H1 (cell line): ENCODE measurements around the gene MAPKAPK5. TPM values are rescaled to one million over a fixed set of nuclear protein-coding genes. Genes with fewer than 3 reads are reported as not detected.
"Not testable (repeated sequence)": the region's sequence is repeated elsewhere in the genome, so short reads cannot be mapped to it uniquely, and the experiment has no call there.

Experiments used
- CTCF ChIA-PET: fragments of 300-600 bp; sonication (Branson Sonifier 250); formaldehyde crosslinking; loops from one replicate; lab custom pipeline; 2021; ENCODE audit not compliant: partially characterized antibody; lab: Charles Lee
- POLR2A ChIA-PET: fragments of 300-600 bp; sonication (Branson Sonifier 250); formaldehyde crosslinking; loops from one replicate; lab custom pipeline; 2021; ENCODE audit warnings: inconsistent platforms; ENCODE audit not compliant: partially characterized antibody; lab: Charles Lee
- DNase-seq, 2 experiments: peaks; one replicate each; pipeline versions ENCODE4 v3.0.0 to v3.0.0-alpha.2; 2010 to 2022; ENCODE audit warnings: low spot score in 2 of 2, low read depth in 1 of 2, mixed read lengths in 1 of 2
- FAIRE-seq: peaks from 2 replicates; lab custom pipeline; 2011; peaks lifted over from hg19 to GRCh38; lab: Jason Lieb, UNC
- H2AFZ ChIP-seq: 2 replicates; pipeline ENCODE4 v1.8.1; 2012; ENCODE audit warnings: low read length, inconsistent platforms
- H2AK5ac ChIP-seq: 2 replicates; pipeline ENCODE4 v1.6.1; 2013; ENCODE audit warnings: low read depth, low read length
- H2BK120ac ChIP-seq: replicated peaks from 2 replicates; pipeline ENCODE3; 2013; ENCODE audit warnings: low read depth, low read length, inconsistent platforms
- H2BK12ac ChIP-seq: 2 replicates; pipeline ENCODE4 v1.6.1; 2013; ENCODE audit warnings: low read depth, low read length
- H2BK15ac ChIP-seq: 2 replicates; pipeline ENCODE4 v1.6.1; 2013; ENCODE audit warnings: low read length
- H2BK20ac ChIP-seq: 2 replicates; pipeline ENCODE4 v1.6.1; 2013; ENCODE audit warnings: low read length
- H2BK5ac ChIP-seq: 2 replicates; pipeline ENCODE4 v1.6.1; 2013; ENCODE audit warnings: low read depth, low read length
- H3K14ac ChIP-seq: 2 replicates; pipeline ENCODE4 v1.6.1; 2013; ENCODE audit warnings: inconsistent platforms; ENCODE audit not compliant: insufficient read length
- H3K18ac ChIP-seq: 2 replicates; pipeline ENCODE4 v1.6.1; 2013; ENCODE audit warnings: low read length; ENCODE audit errors: extremely low read depth
- H3K23ac ChIP-seq: 2 replicates; pipeline ENCODE4 v1.6.1; 2013; ENCODE audit warnings: inconsistent platforms; ENCODE audit not compliant: insufficient read length
- H3K23me2 ChIP-seq: 2 replicates; pipeline ENCODE4 v1.6.1; 2013; ENCODE audit warnings: low read depth, low read length
- H3K27ac ChIP-seq: 2 replicates; pipeline ENCODE4 v1.6.1; 2011; ENCODE audit warnings: low read depth, low read length, inconsistent platforms
- H3K27me3 ChIP-seq, 4 experiments: replicated peaks in 1 of 4; 1 replicate in 1 of 4; 2 replicates in 3 of 4; pipeline versions ENCODE4 v1.6.1 to v1.8.1; 2011 to 2013; ENCODE audit warnings: low read length in 3 of 4, mild to moderate bottlenecking in 3 of 4, inconsistent platforms in 2 of 4, mixed read lengths in 2 of 4, moderate library complexity in 1 of 4; ENCODE audit not compliant: control insufficient read depth in 3 of 4, insufficient read depth in 3 of 4; ENCODE audit errors: extremely low read depth in 1 of 4
- H3K36me3 ChIP-seq, 4 experiments: 2 replicates each; pipeline versions ENCODE4 v1.6.1 to v1.8.1; 2011 to 2013; ENCODE audit warnings: mild to moderate bottlenecking in 4 of 4, low read length in 3 of 4, moderate library complexity in 2 of 4, control low read depth in 1 of 4, inconsistent platforms in 1 of 4; ENCODE audit not compliant: insufficient read depth in 4 of 4, control insufficient read depth in 2 of 4
- H3K4ac ChIP-seq: replicated peaks from 2 replicates; pipeline ENCODE3; 2013; ENCODE audit warnings: low read length, low read depth, mixed read lengths, inconsistent platforms; ENCODE audit not compliant: insufficient read length
- H3K4me1 ChIP-seq, 4 experiments: replicated peaks in 1 of 4; 1 replicate in 1 of 4; 2 replicates in 3 of 4; pipeline versions ENCODE4 v1.6.1 to v1.8.1; 2011 to 2013; ENCODE audit warnings: low read length in 3 of 4, inconsistent platforms in 2 of 4, mixed read lengths in 1 of 4; ENCODE audit not compliant: insufficient read depth in 4 of 4, control insufficient read depth in 3 of 4
- H3K4me2 ChIP-seq, 2 experiments: 2 replicates each; pipeline versions ENCODE4 v1.6.1 to v1.8.1; 2011 to 2013; ENCODE audit warnings: low read depth in 2 of 2, low read length in 2 of 2, control low read depth in 1 of 2, inconsistent platforms in 1 of 2, mild to moderate bottlenecking in 1 of 2; ENCODE audit not compliant: insufficient read depth in 1 of 2
- H3K4me3 ChIP-seq, 4 experiments: fragments of 200-600, 300-600 bp in 1 of 4; sonication (generic), shearing (Covaris generic), sonication (Bioruptor Twin) in 1 of 4; 2 replicates each; pipeline versions ENCODE4 v1.5.1 to v1.8.1; 2011 to 2016; ENCODE audit warnings: low read length in 4 of 4, low read depth in 3 of 4, control low read depth in 2 of 4, inconsistent platforms in 2 of 4, mild to moderate bottlenecking in 2 of 4, mixed read lengths in 1 of 4, moderate library complexity in 1 of 4; ENCODE audit not compliant: insufficient read depth in 2 of 4; ENCODE audit errors: extremely low read depth in 1 of 4
- H3K56ac ChIP-seq: replicated peaks from 2 replicates; pipeline ENCODE3; 2013; ENCODE audit warnings: low read depth, mild to moderate bottlenecking, mixed read lengths, low read length, inconsistent platforms; ENCODE audit not compliant: insufficient read length
- H3K79me1 ChIP-seq: 2 replicates; pipeline ENCODE4 v1.6.1; 2013; ENCODE audit warnings: low read depth, low read length, control low read depth
- H3K79me2 ChIP-seq, 2 experiments: 2 replicates each; pipeline versions ENCODE4 v1.6.1 to v1.8.1; 2012 to 2013; ENCODE audit warnings: low read length in 2 of 2, mild to moderate bottlenecking in 2 of 2, inconsistent platforms in 1 of 2; ENCODE audit not compliant: insufficient read depth in 2 of 2, control insufficient read depth in 1 of 2
- H3K9ac ChIP-seq, 4 experiments: replicated peaks in 1 of 4; 1 replicate in 1 of 4; 2 replicates in 3 of 4; pipeline versions ENCODE4 v1.6.1 to v1.8.1; 2011 to 2013; ENCODE audit warnings: low read depth in 3 of 4, low read length in 3 of 4, control low read depth in 2 of 4, mild to moderate bottlenecking in 2 of 4, moderate library complexity in 2 of 4, inconsistent platforms in 1 of 4; ENCODE audit errors: extremely low read depth in 1 of 4
- H3K9me3 ChIP-seq, 2 experiments: 2 replicates each; pipeline versions ENCODE4 v1.6.1 to v1.8.1; 2012 to 2013; ENCODE audit warnings: mild to moderate bottlenecking in 2 of 2, moderate library complexity in 2 of 2, control low read depth in 1 of 2, inconsistent platforms in 1 of 2, low read depth in 1 of 2, low read length in 1 of 2, mixed read lengths in 1 of 2; ENCODE audit not compliant: insufficient read depth in 2 of 2
- H4K20me1 ChIP-seq, 2 experiments: replicated peaks in 1 of 2; 2 replicates each; pipeline versions ENCODE3 to v1.8.1; 2011 to 2013; ENCODE audit warnings: inconsistent platforms in 2 of 2, low read length in 2 of 2, mild to moderate bottlenecking in 1 of 2; ENCODE audit not compliant: insufficient read depth in 2 of 2, control insufficient read depth in 1 of 2
- H4K5ac ChIP-seq: 2 replicates; pipeline ENCODE4 v1.6.1; 2013; ENCODE audit warnings: low read length, low read depth, mixed read lengths, inconsistent platforms; ENCODE audit not compliant: insufficient read length
- H4K8ac ChIP-seq: 2 replicates; pipeline ENCODE4 v1.8.0; 2013; ENCODE audit warnings: mild to moderate bottlenecking, moderate library complexity, low read length, inconsistent platforms; ENCODE audit not compliant: insufficient read depth; ENCODE audit errors: extremely low read depth
- H4K91ac ChIP-seq: replicated peaks from 2 replicates; pipeline ENCODE3; 2013; ENCODE audit warnings: low read length, mixed read lengths, inconsistent platforms; ENCODE audit not compliant: insufficient read length
- WGBS, 2 experiments: shearing (Covaris generic) in 1 of 2; methylation state at CpG; one replicate each; pipeline versions ENCODE4 v1.1.6 to v1.1.7; 2013 to 2015; ENCODE audit warnings: low lambda C conversion rate in 2 of 2, mixed read lengths in 2 of 2, inconsistent platforms in 1 of 2, low coverage in 1 of 2, missing lambda C conversion rate in 1 of 2; ENCODE audit not compliant: insufficient replicate concordance in 2 of 2, insufficient coverage in 1 of 2, insufficient read length in 1 of 2; ENCODE audit errors: extremely low coverage in 1 of 2, missing lambda C conversion rate in 1 of 2; 5-methylcytosine and 5-hydroxymethylcytosine counted together
- polyA plus RNA-seq, 7 experiments: library from polyadenylated mRNA; depleted of rRNA in 3 of 7; stranded (reverse) in 5 of 7; unstranded in 2 of 7; fragments of >200 nt in 5 of 7; fragments of 200-250 nt in 2 of 7; gene quantifications; 1 replicate in 5 of 7; 2 replicates in 1 of 7; 4 replicates in 1 of 7; pipeline versions ENCODE4 v1.2.1 to v1.2.3, GENCODE V29; 2011 to 2013; ENCODE audit warnings: missing spikeins in 2 of 7, mixed read lengths in 2 of 7
- total RNA-seq: library from RNA; stranded (reverse); fragmentation: NEBNext Ultra II Directional; extraction: Animal tissue kit (Norgen Biotek cat#: 25700); gene quantifications from 2 replicates; pipeline ENCODE4 v1.2.1, GENCODE V29; 2021

The MAPKAPK5 gene
- total and polyA plus RNA-seq, 2 of the 8 experiments (the other 6 are each of a cell fraction or from before 2014, with no cell fraction given), result 40.0 to 91.5 TPM

DNA sequence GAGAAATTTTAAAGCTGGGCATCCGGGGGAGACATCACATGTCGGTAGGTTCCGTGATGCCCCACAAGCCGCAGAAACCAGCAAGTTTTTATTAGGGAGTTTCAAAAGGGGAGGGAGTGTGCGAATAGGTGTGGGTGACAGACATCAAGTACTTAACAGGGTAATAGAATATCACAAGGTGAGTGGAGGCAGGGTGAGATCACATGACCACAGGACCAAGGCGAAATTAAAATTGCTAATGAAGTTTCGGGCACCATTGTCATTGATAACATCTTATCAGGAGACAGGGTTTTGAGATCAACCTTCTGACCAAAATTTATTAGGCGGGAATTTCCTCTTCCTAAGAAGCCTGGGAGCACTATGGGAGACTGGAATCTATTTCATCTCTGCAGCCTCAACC is 21.2 kb upstream of the MAPKAPK5 start:
- H3K4me3 ChIP-seq, H4K20me1 ChIP-seq, H4K5ac ChIP-seq, POLR2A ChIA-PET, H3K27me3 ChIP-seq, H3K79me2 ChIP-seq, H3K27ac ChIP-seq, H3K79me1 ChIP-seq, H2AK5ac ChIP-seq, H2BK20ac ChIP-seq, FAIRE-seq, H3K56ac ChIP-seq, H3K9me3 ChIP-seq, CTCF ChIA-PET, H2BK120ac ChIP-seq, H3K18ac ChIP-seq, DNase-seq, H4K8ac ChIP-seq, H2BK5ac ChIP-seq, H3K4me2 ChIP-seq, H3K23ac ChIP-seq, H3K4ac ChIP-seq, H2BK15ac ChIP-seq, H4K91ac ChIP-seq, H3K4me1 ChIP-seq, H3K23me2 ChIP-seq, H3K36me3 ChIP-seq, H2AFZ ChIP-seq, H3K14ac ChIP-seq, H2BK12ac ChIP-seq, H3K9ac ChIP-seq: not testable (repeated sequence)
- 84% methylated on average over 8 of the region's 8 CpGs; no CpG with 5 or more reads in 1 of the 2 experiments for WGBS, 2 experiments
